ENCODE measurements around the gene BANP.
"Not testable (repeated sequence)": the region's sequence is repeated elsewhere in the genome, so short reads cannot be mapped to it uniquely, and the experiment has no call there.

The BANP gene

GRCh38 chr16:87966064-87966645 is 14.9 kb downstream of the BANP start:
- no peak for DNase-seq (ENCODE audit: low read depth in 2 of 2)

- DNase-seq (ENCODE audit: low read depth in 2 of 2) = no peak
Measured at GRCh38 chr16:87966685-87967185, 15.5 kb downstream of the BANP start.

GRCh38 chr16:87968541-87968940 is 17.3 kb downstream of the BANP start:
- DNase-seq (ENCODE audit: low read depth in 2 of 2) = no peak

- DNase-seq (ENCODE audit: low read depth in 2 of 2) = no peak
Measured at GRCh38 chr16:87970186-87970585, 19.0 kb downstream of the BANP start.

- no peak for DNase-seq (ENCODE audit: low read depth in 2 of 2)
Measured at GRCh38 chr16:87971933-87972332, 20.7 kb downstream of the BANP start.

GRCh38 chr16:87973717-87974116 is 22.5 kb downstream of the BANP start:
- DNase-seq (ENCODE audit: low read depth in 2 of 2) = no peak

GRCh38 chr16:87974178-87974577 is 22.9 kb downstream of the BANP start:
- DNase-seq (ENCODE audit: low read depth in 2 of 2) = no peak

GRCh38 chr16:87976665-87977064 is 25.4 kb downstream of the BANP start:
- DNase-seq (ENCODE audit: low read depth in 2 of 2) = no peak

GRCh38 chr16:87978127-87978526 is 26.9 kb downstream of the BANP start:
- no peak for DNase-seq (ENCODE audit: low read depth in 2 of 2)

GRCh38 chr16:87979352-87979751 is 28.1 kb downstream of the BANP start:
- DNase-seq (ENCODE audit: low read depth in 2 of 2) = no peak

GRCh38 chr16:87979911-87980630 is 28.8 kb downstream of the BANP start:
- not testable (repeated sequence) for DNase-seq (ENCODE audit: low read depth in 2 of 2)

- not testable (repeated sequence) for DNase-seq (ENCODE audit: low read depth in 2 of 2)
Measured at GRCh38 chr16:87981376-87981775, 30.1 kb downstream of the BANP start.

GRCh38 chr16:87982581-87983041 is 31.4 kb downstream of the BANP start:
- no peak for DNase-seq (ENCODE audit: low read depth in 2 of 2)

GRCh38 chr16:87983072-87983736 is 32.0 kb downstream of the BANP start:
- DNase-seq (ENCODE audit: low read depth in 2 of 2) = not testable (repeated sequence)

- peak; percentile 36 to 53 for DNase-seq (ENCODE audit: low read depth in 2 of 2)
Measured at GRCh38 chr16:87983737-87984097, 32.5 kb downstream of the BANP start.

- DNase-seq (ENCODE audit: low read depth in 2 of 2) = not testable (repeated sequence)
Measured at GRCh38 chr16:87984180-87984579, 32.9 kb downstream of the BANP start.

GRCh38 chr16:87984632-87985267 is 33.5 kb downstream of the BANP start:
- no peak for DNase-seq (ENCODE audit: low read depth in 2 of 2)

GRCh38 chr16:87985493-87985892 is 34.3 kb downstream of the BANP start:
- DNase-seq (ENCODE audit: low read depth in 2 of 2) = not testable (repeated sequence)

GRCh38 chr16:87986361-87986849 is 35.2 kb downstream of the BANP start:
- DNase-seq (ENCODE audit: low read depth in 2 of 2) = peak; percentile 41 to 54

- not testable (repeated sequence) for DNase-seq (ENCODE audit: low read depth in 2 of 2)
Measured at GRCh38 chr16:87988596-87988995, 37.4 kb downstream of the BANP start.

GRCh38 chr16:87990254-87990653 is 39.0 kb downstream of the BANP start:
- DNase-seq (ENCODE audit: low read depth in 2 of 2) = not testable (repeated sequence)

- DNase-seq (ENCODE audit: low read depth in 2 of 2) = not testable (repeated sequence)
Measured at GRCh38 chr16:87992142-87992541, 40.9 kb downstream of the BANP start.

Measured in stimulated activated CD4-positive, alpha-beta T cell treated with anti-CD3 and anti-CD28 coated beads, Interleukin-15, amount 100 ng/mL, for 48 hours (primary cell).